ENCODE data around the gene ARHGAP25.

The ARHGAP25 gene, protein sequence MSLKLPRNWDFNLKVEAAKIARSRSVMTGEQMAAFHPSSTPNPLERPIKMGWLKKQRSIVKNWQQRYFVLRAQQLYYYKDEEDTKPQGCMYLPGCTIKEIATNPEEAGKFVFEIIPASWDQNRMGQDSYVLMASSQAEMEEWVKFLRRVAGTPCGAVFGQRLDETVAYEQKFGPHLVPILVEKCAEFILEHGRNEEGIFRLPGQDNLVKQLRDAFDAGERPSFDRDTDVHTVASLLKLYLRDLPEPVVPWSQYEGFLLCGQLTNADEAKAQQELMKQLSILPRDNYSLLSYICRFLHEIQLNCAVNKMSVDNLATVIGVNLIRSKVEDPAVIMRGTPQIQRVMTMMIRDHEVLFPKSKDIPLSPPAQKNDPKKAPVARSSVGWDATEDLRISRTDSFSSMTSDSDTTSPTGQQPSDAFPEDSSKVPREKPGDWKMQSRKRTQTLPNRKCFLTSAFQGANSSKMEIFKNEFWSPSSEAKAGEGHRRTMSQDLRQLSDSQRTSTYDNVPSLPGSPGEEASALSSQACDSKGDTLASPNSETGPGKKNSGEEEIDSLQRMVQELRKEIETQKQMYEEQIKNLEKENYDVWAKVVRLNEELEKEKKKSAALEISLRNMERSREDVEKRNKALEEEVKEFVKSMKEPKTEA

GRCh38 chr2:68734688-68735525, at the start of gene ARHGAP25:
Gene ARHGAP25 (plus strand): TSS chr2:68734811. CDS start chr2:68735200, 389 bp downstream.
- DNase-seq = no peak

- no peak for DNase-seq
These were observed 48.4 kb upstream of the ARHGAP25 start for GRCh38 chr2:68686178-68686577.

DNA sequence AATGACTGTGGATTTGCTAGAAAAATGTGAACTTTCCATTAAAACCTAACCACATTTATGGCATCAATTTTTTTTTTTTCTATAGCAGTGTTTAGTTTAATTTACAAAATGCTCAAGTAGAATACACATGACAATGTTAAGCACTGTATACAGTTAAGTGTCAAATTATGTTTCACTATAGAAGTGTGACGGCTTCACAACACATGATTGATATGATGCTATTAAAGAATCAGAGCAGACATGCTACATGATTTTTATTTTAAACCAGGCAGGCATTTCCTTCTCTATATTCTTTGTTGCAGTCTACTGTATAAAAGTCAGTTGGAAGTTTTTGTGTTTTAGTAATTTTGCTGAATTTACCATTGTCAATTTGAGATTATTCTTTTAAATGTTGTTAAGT, 47.6 kb upstream of the ARHGAP25 start:
- DNase-seq = no peak

DNA sequence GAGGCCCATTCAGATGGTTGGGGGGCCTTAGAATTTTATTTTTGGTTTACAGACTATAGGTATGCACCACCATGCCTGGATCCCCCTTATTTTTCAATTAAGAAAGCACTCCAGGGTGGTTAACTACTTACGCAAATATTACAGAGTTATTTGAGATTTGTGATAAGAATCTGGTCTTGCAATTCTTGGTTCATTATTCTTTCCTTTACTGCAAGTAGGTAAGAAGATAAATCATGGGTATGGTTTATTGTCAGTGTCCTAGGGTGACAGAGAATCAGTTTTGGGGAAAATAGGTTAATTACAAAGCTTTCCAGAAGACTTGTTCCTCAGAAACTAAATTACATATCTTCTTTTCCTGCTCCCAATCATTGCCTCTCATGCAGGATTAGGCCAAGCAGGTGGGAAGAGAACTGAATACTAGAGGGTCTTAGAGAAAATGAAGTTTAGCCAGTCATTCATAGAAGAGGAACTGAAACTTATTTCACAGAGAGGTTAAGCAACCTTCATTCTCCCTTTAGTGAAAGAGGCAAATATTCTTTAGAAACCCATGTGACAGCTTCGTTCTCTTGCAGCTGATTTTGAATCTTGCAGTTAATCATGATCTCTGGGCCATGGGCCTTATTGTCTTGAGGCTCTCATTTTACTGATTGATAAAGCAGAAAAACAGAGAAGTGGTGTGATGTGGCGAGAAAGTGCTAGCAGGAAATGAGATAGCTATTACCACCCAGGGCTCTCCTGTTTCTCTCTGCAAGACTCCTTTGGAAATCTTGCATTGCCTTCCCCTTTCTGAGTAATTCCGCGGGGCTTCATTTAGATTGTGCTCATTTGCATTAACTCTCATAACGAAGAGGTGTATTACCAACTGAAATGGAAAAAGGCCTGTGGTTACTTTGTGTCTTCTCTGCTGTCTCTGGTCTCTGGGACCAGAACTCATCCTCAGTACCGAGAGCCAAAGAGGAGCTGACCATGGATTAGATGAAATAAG, 44.8 kb upstream of the ARHGAP25 start:
- DNase-seq = no peak

- no peak for DNase-seq
These were observed 43.8 kb upstream of the ARHGAP25 start for GRCh38 chr2:68690851-68691250.

DNA sequence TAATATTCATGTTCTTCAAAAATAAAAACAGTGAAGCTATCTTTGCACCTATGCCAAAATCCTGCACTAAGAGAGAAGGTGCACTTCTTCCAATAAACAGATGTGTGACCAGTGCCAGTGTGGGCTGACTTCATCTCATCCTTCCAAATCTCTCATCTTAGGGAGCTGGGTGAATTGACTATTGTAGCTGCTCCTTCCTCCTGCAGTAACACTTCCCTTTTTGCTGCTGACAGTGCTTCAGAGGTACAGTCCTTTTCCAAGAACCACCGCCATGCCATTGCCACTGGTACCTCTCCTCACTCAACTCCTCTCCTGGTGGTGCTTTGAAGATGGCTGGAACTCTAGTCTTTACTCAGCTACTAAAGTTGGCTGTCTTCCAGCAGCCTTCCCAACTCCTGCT, 42.1 kb upstream of the ARHGAP25 start:
- no peak for DNase-seq

- no peak for DNase-seq
These were observed 40.7 kb upstream of the ARHGAP25 start for GRCh38 chr2:68693951-68694350.

- no peak for DNase-seq
These were observed 38.6 kb upstream of the ARHGAP25 start for GRCh38 chr2:68695971-68696370.

DNA sequence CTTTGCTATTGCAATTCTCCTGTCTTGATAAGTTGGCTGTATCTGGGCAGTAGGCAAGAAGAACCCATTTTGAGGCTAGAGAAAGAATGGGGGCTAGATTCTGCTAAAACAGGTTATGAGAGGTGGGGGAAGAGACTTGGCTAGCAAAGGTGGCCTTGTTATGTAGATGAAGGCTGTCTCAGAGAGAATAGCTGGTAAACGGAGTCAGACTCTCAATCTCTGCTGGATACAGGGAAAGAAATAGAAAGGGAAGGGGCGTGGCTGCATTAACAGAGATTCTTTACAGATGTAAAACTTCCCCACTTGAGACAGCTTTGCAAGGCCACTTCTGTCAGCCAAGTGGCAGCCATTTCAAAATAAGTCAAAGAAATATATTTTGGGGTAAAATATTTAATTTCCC, 38.1 kb upstream of the ARHGAP25 start:
- no peak for DNase-seq

DNA sequence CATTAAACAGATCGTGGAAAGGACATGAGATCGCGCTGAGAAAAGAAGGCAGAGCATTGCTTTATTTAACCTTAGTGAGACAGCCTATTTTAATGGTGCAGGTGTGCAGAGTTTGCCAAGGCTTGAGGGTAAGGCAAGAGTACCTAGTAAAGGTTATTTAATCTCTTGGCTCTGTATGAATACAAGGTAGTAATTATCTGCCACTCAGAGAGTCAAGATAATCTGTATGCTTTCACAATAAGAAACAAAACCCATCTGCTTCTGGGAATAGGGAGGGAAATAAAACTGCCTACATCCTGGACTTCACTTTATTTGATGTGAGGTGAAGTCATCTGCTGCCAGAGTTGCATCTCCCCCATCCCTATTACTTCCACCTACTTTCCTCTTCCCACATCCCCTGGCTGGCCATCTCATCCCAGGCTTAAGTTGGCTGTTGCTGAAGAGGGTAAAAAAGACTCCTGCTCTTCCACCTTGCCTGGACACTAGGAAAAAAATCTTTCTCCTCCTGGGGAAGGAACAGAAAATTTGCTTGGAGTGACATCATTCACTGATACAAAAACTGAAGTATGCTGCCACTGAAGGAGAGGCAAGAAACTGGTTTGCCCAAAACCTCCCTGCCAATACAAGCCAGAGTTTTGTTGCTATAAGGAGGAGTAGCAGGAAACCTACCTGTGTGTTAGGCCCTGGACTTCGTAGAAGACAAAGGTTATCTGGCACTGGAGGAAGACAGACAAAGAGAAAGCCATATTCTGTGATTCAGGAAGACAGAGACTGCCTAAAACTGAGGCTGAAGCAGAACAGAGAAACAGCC, 35.8 kb upstream of the ARHGAP25 start:
- DNase-seq = no peak

- DNase-seq = no peak
These were observed 34.1 kb upstream of the ARHGAP25 start for GRCh38 chr2:68700560-68700959.

DNA sequence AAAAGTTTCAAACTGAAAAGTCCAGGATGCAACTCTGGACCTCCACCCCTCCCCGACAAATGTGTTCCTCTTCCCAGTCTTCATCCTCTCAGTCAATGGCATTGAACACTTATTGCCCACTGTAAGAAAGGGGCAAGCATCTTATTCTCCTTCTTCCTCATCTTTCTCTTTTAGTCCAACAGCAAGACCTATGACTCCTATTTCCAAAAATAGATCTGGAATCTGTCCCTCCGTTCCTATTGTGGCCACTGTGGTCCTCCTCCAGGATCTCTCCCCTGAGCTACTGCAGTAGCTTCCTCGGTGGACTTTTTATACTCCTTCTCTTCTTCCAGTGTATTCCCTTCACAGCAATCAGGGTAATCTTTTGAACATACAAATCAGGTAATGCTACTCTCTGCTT, 28.0 kb upstream of the ARHGAP25 start:
- DNase-seq = no peak

- DNase-seq = no peak
These were observed 26.0 kb upstream of the ARHGAP25 start for GRCh38 chr2:68708629-68709028.

DNA sequence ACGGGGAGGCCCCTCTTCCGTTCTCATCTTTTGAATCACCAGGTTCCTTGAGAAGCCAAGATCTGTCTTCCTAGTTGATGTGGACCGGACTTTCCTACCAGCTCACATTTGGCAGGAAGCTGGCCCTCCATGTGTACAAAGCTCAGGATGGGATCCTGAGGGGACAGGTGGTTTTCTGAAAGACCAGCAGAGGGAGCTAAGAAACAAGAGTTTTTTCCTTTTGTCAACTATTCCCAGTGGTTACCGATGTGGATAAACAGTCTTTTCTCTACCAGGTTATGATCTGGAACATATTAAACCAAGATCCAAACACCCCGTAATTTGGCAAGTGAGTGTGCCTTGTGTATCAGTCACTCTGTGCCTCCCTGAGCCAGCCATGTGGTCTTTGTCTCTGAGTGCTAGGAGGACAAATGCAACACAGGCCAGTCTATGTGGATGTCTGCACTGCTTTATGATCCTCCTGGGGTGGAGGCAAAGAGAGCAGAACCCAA, 25.1 kb upstream of the ARHGAP25 start:
- peak; percentile 35 for DNase-seq

DNA sequence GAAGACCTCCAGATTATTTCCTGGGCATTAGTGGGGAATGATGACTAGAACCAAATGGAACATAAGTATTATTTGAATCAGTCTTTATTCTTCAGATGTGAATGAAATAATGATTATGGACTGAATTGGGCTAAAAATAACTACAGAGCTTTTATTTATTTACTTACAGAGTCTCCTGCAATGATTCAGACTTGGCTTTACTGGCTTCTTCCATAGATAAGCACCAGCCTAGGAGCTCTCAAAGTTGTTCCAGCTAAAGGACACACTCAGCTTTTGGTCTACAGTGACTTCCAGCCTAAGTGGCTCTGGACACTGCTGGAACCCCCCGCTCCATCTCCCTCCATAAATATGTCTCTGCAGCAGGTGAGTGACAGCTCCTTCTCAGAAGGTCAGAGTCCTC, 24.3 kb upstream of the ARHGAP25 start:
- DNase-seq = no peak

- DNase-seq = no peak
These were observed 23.9 kb upstream of the ARHGAP25 start for GRCh38 chr2:68710756-68711155.

- DNase-seq = no peak
These were observed 19.7 kb upstream of the ARHGAP25 start for GRCh38 chr2:68714866-68715265.

GRCh38 chr2:68715353-68716041, 19.1 kb upstream of the ARHGAP25 start:
- peak; percentile 56 for DNase-seq

DNA sequence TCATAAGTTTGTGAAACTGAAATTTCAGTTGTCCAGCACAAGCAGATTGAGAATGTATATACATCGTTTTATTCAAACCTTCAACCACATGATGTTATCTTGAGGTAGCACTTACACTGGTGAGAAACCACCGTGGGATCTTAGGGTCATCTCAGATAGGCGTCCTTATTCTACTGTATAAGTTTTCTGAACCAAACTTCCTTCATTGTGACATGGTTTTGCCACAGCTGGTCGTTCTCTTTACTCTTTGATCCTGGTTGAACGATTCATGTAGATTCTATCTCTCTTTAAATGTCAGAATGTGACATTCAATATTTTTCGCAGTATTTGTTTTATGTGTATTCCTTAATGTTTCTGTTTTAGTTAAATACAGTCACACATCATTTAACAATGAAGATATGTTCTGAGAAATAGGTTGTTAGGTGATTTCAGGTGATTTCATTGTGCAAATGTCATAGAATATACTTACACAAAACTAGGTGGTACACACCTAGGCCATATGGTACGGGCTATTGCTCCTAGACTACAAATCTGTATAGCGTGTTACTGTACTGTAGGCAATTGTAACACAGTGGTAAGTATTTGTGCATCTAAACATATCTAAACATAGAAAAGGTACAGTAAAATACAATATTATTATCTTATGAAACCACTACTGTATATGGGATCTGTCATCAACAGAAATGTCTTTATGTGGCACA, 17.9 kb upstream of the ARHGAP25 start:
- DNase-seq = no peak

DNA sequence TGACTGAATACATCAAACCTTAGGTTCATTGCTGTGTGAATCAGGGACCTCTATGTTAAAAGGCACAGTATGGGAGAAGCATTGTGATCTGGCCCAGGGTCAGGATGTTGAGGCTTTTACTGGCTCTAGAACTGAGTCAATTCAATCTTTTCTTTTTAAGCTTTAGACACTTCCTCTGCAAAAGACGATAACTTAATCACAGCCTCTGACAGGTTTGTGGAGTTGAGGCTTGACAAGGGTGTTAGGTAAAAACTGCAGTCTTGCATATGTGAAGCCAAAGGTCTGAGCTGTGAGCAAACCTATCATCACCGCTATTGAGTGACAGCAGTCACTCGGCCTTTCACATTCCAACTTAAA, 17.3 kb upstream of the ARHGAP25 start:
- DNase-seq = no peak

All from retina (tissue), 1 donor.